Measurements from ENCODE around the gene C1orf159.

The C1orf159 gene

GRCh38 chr1:1062348-1063163, 53.3 kb downstream of the C1orf159 start:
- Histone ChIP-seq H3K79me2 (ENCODE audit: insufficient read depth, low read length) (no peaks in the 10 kb centered on the region), H4K20me1 (ENCODE audit: low read depth, low read length) (no peaks in the 10 kb centered on the region), H3K9me3 (ENCODE audit: insufficient read depth, low read length) (no peaks in the 10 kb centered on the region), H3K9ac (ENCODE audit: low read length) (no peak overlapping the region), H3K36me3 (ENCODE audit: low read length) (no peaks in the 10 kb centered on the region), H3K9me2 (replicated peaks; ENCODE audit: insufficient read depth, low read length) (no peaks in the 10 kb centered on the region), H3K4me3 (ENCODE audit: insufficient read depth, low read length, poor library complexity, severe bottlenecking) (no peak overlapping the region), H3K27ac (ENCODE audit: low read depth, low read length) (no peak overlapping the region), H3K4me2 (ENCODE audit: low read depth, low read length, poor library complexity, severe bottlenecking) (no peak overlapping the region), H2AFZ (ENCODE audit: low read depth, low read length, severe bottlenecking) (no peak overlapping the region), H3K27me3 (ENCODE audit: low read length) (no peaks in the 10 kb centered on the region), H3F3A (ENCODE audit: insufficient read depth) (no peaks in the 10 kb centered on the region)
- TF ChIP-seq CTCF (IDR thresholded peaks at IDR 0.05; ENCODE audit: insufficient read depth, low read length, poor library complexity, severe bottlenecking) (no peak), EZH2phosphoT487 (conservative IDR thresholded peaks at IDR 0.05; ENCODE audit: low read length) (no peak)

GRCh38 chr1:1061682-1062345, 54.1 kb downstream of the C1orf159 start:
- no peak overlapping the region for H3K4me2 ChIP-seq (ENCODE audit: low read depth, low read length, poor library complexity, severe bottlenecking)
- H3K4me3 ChIP-seq (ENCODE audit: insufficient read depth, low read length, poor library complexity, severe bottlenecking), result no peak overlapping the region
- H2AFZ ChIP-seq (ENCODE audit: low read depth, low read length, severe bottlenecking), result no peak overlapping the region
- no peak overlapping the region for H3K9ac ChIP-seq (ENCODE audit: low read length)
- H4K20me1 ChIP-seq (ENCODE audit: low read depth, low read length), result no peaks in the 10 kb centered on the region
- no peak overlapping the region for H3K27ac ChIP-seq (ENCODE audit: low read depth, low read length)
- no peaks in the 10 kb centered on the region for H3K9me2 ChIP-seq (replicated peaks; ENCODE audit: insufficient read depth, low read length)
- H3K79me2 ChIP-seq (ENCODE audit: insufficient read depth, low read length), result no peaks in the 10 kb centered on the region
- no peaks in the 10 kb centered on the region for H3K9me3 ChIP-seq (ENCODE audit: insufficient read depth, low read length)
- H3F3A ChIP-seq (ENCODE audit: insufficient read depth), result no peaks in the 10 kb centered on the region
- no peak for TF ChIP-seq CTCF (IDR thresholded peaks at IDR 0.05; ENCODE audit: insufficient read depth, low read length, poor library complexity, severe bottlenecking)
- no peak for TF ChIP-seq EZH2phosphoT487 (conservative IDR thresholded peaks at IDR 0.05; ENCODE audit: low read length)
- no peaks in the 10 kb centered on the region for H3K27me3 ChIP-seq (ENCODE audit: low read length)
- H3K36me3 ChIP-seq (ENCODE audit: low read length), result no peaks in the 10 kb centered on the region

- H3K27me3 ChIP-seq (ENCODE audit: low read length), result no peaks in the 10 kb centered on the region
- H3K9me3 ChIP-seq (ENCODE audit: insufficient read depth, low read length), result no peaks in the 10 kb centered on the region
- no peaks in the 10 kb centered on the region for H4K20me1 ChIP-seq (ENCODE audit: low read depth, low read length)
- H3K36me3 ChIP-seq (ENCODE audit: low read length), result no peaks in the 10 kb centered on the region
- H3K27ac ChIP-seq (ENCODE audit: low read depth, low read length), result no peak overlapping the region
- no peaks in the 10 kb centered on the region for H3K9me2 ChIP-seq (replicated peaks; ENCODE audit: insufficient read depth, low read length)
- H3F3A ChIP-seq (ENCODE audit: insufficient read depth), result no peaks in the 10 kb centered on the region
- no peak overlapping the region for H2AFZ ChIP-seq (ENCODE audit: low read depth, low read length, severe bottlenecking)
- no peak overlapping the region for H3K4me3 ChIP-seq (ENCODE audit: insufficient read depth, low read length, poor library complexity, severe bottlenecking)
- no peaks in the 10 kb centered on the region for H3K79me2 ChIP-seq (ENCODE audit: insufficient read depth, low read length)
- no peak overlapping the region for H3K9ac ChIP-seq (ENCODE audit: low read length)
- no peak overlapping the region for H3K4me2 ChIP-seq (ENCODE audit: low read depth, low read length, poor library complexity, severe bottlenecking)
- TF ChIP-seq EZH2phosphoT487 (conservative IDR thresholded peaks at IDR 0.05; ENCODE audit: low read length) (no peak), CTCF (IDR thresholded peaks at IDR 0.05; ENCODE audit: insufficient read depth, low read length, poor library complexity, severe bottlenecking) (no peak)
These were observed 55.4 kb downstream of the C1orf159 start for GRCh38 chr1:1060281-1061000.
